Measurements from ENCODE around the gene SLC24A5. TPM values are rescaled to one million over a fixed set of nuclear protein-coding genes. Genes with fewer than 3 reads are reported as not detected.

SLC24A5 gene
- total RNA-seq, 2 experiments from 2014 or later = not detected

DNA sequence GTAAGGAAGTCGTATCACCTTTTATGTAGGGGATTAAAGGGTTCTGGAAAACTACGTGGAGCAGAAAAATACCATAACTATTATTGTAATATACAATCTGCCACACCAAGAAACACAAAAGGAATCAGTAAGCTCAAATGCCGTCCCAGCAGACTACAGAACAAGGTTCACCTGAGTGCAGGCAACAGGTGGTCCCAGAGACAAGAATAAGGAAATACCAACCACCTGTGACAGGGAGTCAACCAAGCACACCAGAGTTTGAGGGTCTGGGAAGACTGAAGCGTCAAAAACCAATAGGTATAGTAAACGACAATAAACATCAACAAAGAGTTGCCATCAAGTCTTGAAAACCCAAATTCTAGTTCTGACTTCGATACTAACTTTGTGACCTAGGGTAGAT, 12.1 kb downstream of the SLC24A5 start:
- CTCF ChIA-PET = no interaction called here
- no peak overlapping the region for H3K4me3 Mint-ChIP-seq
- no peak overlapping the region for H3K27ac Mint-ChIP-seq
- no peaks in the 10 kb centered on the region for H3K9me3 Mint-ChIP-seq (ENCODE audit: low read depth)
- no peaks in the 10 kb centered on the region for H3K4me1 Mint-ChIP-seq
- DNase-seq (no peak), ATAC-seq (no peak)
- H3K27me3 Mint-ChIP-seq = peaks cover 9% of the 10 kb centered on the region
- no peaks in the 10 kb centered on the region for H3K36me3 Mint-ChIP-seq

DNA sequence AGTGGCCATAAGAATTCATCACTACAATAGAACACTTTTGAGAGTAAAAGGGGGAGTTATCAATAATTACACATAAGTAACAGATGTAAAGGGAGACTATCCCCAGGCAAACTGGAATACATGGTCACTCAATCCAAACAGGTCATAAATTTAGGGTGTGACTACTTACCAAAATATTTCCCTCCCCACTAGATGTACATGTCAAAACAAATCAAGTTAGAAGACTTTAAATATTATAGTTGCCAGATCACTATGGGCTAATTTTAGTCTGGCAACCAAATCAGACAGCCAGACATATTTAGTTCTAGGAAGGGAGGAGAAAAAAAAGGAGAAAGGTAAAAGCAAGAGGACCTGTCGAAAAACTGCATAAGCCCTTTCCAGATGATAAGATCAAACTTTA, 23.1 kb downstream of the SLC24A5 start:
- DNase-seq (no peak), ATAC-seq (no peak)
- H3K4me1 Mint-ChIP-seq = peaks cover 11% of the 10 kb centered on the region
- H3K27ac Mint-ChIP-seq = no peak overlapping the region
- H3K9me3 Mint-ChIP-seq (ENCODE audit: low read depth) = no peaks in the 10 kb centered on the region
- CTCF ChIA-PET = no interaction called here
- H3K4me3 Mint-ChIP-seq = no peak overlapping the region
- H3K27me3 Mint-ChIP-seq = no peaks in the 10 kb centered on the region
- peaks cover 8% of the 10 kb centered on the region for H3K36me3 Mint-ChIP-seq

DNA sequence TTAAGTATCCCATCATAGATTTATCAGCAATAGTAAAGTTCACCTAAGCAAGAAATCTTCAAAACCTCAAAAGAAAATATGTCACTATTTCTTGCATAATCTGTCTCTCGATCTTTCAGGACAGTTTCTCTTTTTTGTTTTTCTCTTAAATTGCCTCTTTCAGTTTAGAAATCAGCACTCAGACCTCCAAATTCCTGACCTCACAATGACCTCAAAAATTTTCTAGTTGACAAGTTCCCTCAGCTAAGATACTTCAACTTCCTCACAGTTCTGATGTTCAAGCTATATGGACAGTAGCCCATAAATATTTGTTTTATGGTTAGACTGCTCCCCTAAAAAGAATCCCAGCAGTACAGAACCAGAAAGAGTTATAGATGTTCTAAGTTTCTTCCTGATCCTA, 24.1 kb downstream of the SLC24A5 start:
- Mint-ChIP-seq H3K36me3 (peaks cover 10% of the 10 kb centered on the region), H3K4me3 (no peak overlapping the region), H3K9me3 (ENCODE audit: low read depth) (no peaks in the 10 kb centered on the region), H3K27me3 (no peaks in the 10 kb centered on the region), H3K27ac (no peak overlapping the region), H3K4me1 (peaks cover 11% of the 10 kb centered on the region)
- CTCF ChIA-PET = no interaction called here
- no peak for DNase-seq
- ATAC-seq = no peak

DNA sequence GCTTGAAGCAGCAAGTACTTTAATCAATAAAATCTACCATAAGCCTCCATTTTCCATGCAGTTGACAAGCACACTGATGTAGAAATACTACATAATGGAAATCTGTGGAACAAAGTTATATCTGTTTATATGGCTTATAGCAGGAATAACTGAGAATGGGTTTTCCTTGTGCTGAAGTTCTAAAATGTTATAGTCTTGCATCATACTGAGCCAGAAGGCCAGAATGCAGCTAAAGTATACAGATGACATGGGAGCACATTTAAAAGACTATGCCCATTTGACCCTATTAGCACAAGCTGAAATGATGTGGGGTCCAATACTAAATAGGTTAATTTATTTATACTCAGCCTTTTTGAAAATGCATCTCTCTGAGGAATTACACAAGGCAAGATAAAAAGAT, 25.1 kb downstream of the SLC24A5 start:
- DNase-seq (no peak), ATAC-seq (no peak)
- CTCF ChIA-PET = no interaction called here
- Mint-ChIP-seq H3K4me3 (no peak overlapping the region), H3K4me1 (peaks cover 11% of the 10 kb centered on the region), H3K36me3 (peaks cover 10% of the 10 kb centered on the region), H3K27me3 (no peaks in the 10 kb centered on the region), H3K27ac (no peak overlapping the region), H3K9me3 (ENCODE audit: low read depth) (no peaks in the 10 kb centered on the region)

GRCh38 chr15:48147358-48147757, 26.6 kb downstream of the SLC24A5 start:
- Mint-ChIP-seq H3K4me1 (peaks cover 11% of the 10 kb centered on the region), H3K27me3 (no peaks in the 10 kb centered on the region), H3K9me3 (ENCODE audit: low read depth) (no peaks in the 10 kb centered on the region), H3K4me3 (no peak overlapping the region), H3K36me3 (peaks cover 10% of the 10 kb centered on the region), H3K27ac (no peak overlapping the region)
- DNase-seq = no peak
- no peak for ATAC-seq
- CTCF ChIA-PET = no interaction called here

- Mint-ChIP-seq H3K4me3 (no peak overlapping the region), H3K4me1 (peaks cover 7% of the 10 kb centered on the region), H3K27ac (no peak overlapping the region), H3K36me3 (peaks cover 10% of the 10 kb centered on the region), H3K9me3 (ENCODE audit: low read depth) (no peaks in the 10 kb centered on the region), H3K27me3 (no peaks in the 10 kb centered on the region)
- DNase-seq (no peak), ATAC-seq (no peak)
- CTCF ChIA-PET = interaction anchor here (1.3 kb wide), 1 partner anchor 12 kb away, joined by 4 read pairs; no protein-coding TSS in a partner anchor
Measured at GRCh38 chr15:48149858-48150257, 29.1 kb downstream of the SLC24A5 start.

GRCh38 chr15:48153526-48153925, 32.7 kb downstream of the SLC24A5 start:
- CTCF ChIA-PET = no interaction called here
- H3K27ac Mint-ChIP-seq = no peak overlapping the region
- H3K27me3 Mint-ChIP-seq = no peaks in the 10 kb centered on the region
- H3K4me3 Mint-ChIP-seq = no peak overlapping the region
- ATAC-seq (no peak), DNase-seq (no peak)
- no peaks in the 10 kb centered on the region for H3K4me1 Mint-ChIP-seq
- no peaks in the 10 kb centered on the region for H3K9me3 Mint-ChIP-seq (ENCODE audit: low read depth)
- H3K36me3 Mint-ChIP-seq = peaks cover 10% of the 10 kb centered on the region

- Mint-ChIP-seq H3K36me3 (peaks cover 16% of the 10 kb centered on the region), H3K4me1 (no peaks in the 10 kb centered on the region), H3K4me3 (no peak overlapping the region), H3K27me3 (no peaks in the 10 kb centered on the region), H3K27ac (no peak overlapping the region), H3K9me3 (ENCODE audit: low read depth) (peaks cover 3% of the 10 kb centered on the region)
- no peak for ATAC-seq
- DNase-seq = no peak
- CTCF ChIA-PET = no interaction called here
Measured at GRCh38 chr15:48168616-48169015, 47.8 kb downstream of the SLC24A5 start.

GRCh38 chr15:48170981-48171380, 50.2 kb downstream of the SLC24A5 start:
- Mint-ChIP-seq H3K4me1 (peaks cover 2% of the 10 kb centered on the region), H3K9me3 (ENCODE audit: low read depth) (peaks cover 3% of the 10 kb centered on the region), H3K27ac (no peak overlapping the region), H3K36me3 (peaks cover 26% of the 10 kb centered on the region), H3K27me3 (no peaks in the 10 kb centered on the region), H3K4me3 (no peak overlapping the region)
- CTCF ChIA-PET = no interaction called here
- DNase-seq = no peak
- ATAC-seq = no peak

GRCh38 chr15:48175126-48175525, 54.3 kb downstream of the SLC24A5 start:
- Mint-ChIP-seq H3K9me3 (ENCODE audit: low read depth) (peaks cover 3% of the 10 kb centered on the region), H3K4me3 (no peak overlapping the region), H3K27ac (no peak overlapping the region), H3K27me3 (peaks cover 24% of the 10 kb centered on the region), H3K4me1 (peaks cover 15% of the 10 kb centered on the region), H3K36me3 (peaks cover 15% of the 10 kb centered on the region)
- ATAC-seq = no peak
- CTCF ChIA-PET = no interaction called here
- no peak for DNase-seq

- Mint-ChIP-seq H3K27me3 (peaks cover 24% of the 10 kb centered on the region), H3K4me3 (no peak overlapping the region), H3K9me3 (ENCODE audit: low read depth) (peaks cover 3% of the 10 kb centered on the region), H3K36me3 (peaks cover 15% of the 10 kb centered on the region), H3K27ac (no peak overlapping the region), H3K4me1 (peaks cover 15% of the 10 kb centered on the region)
- CTCF ChIA-PET = no interaction called here
- DNase-seq (no peak), ATAC-seq (no peak)
Measured at GRCh38 chr15:48176112-48176511, 55.3 kb downstream of the SLC24A5 start.

- no peak for ATAC-seq
- Mint-ChIP-seq H3K9me3 (ENCODE audit: low read depth) (peaks cover 3% of the 10 kb centered on the region), H3K27ac (no peak overlapping the region), H3K36me3 (peaks cover 13% of the 10 kb centered on the region), H3K4me1 (peaks cover 15% of the 10 kb centered on the region), H3K4me3 (peak overlapping the region; percentile 80), H3K27me3 (peaks cover 28% of the 10 kb centered on the region)
- no peak for DNase-seq
- CTCF ChIA-PET = no interaction called here
Measured at GRCh38 chr15:48176957-48177356, 56.2 kb downstream of the SLC24A5 start.

DNA sequence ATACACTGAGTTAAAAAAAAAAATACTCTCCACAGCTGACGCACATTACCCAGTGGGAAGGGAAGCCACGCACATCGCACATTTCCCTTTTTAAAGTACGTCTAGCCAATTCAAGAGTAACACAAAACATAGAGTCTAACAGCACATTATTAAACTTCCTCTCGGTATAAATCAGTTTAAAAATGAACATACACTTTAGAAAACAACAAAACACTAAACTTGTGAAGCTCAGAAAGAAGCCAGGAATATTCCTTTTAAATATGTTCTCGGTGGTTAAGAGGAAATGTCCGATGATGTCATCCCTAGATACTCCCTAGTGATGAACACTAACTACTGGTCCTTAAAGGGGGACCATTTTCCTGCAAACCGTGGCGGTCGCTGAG, 56.6 kb downstream of the SLC24A5 start:
- no peak for DNase-seq
- ATAC-seq = peak; percentile 58
- Mint-ChIP-seq H3K9me3 (ENCODE audit: low read depth) (peaks cover 3% of the 10 kb centered on the region), H3K4me3 (peak overlapping the region; percentile 80), H3K27ac (peak overlapping the region; percentile 89), H3K27me3 (peaks cover 32% of the 10 kb centered on the region), H3K4me1 (peaks cover 15% of the 10 kb centered on the region), H3K36me3 (peaks cover 13% of the 10 kb centered on the region)
- CTCF ChIA-PET = no interaction called here

GRCh38 chr15:48177766-48178647, 57.2 kb downstream of the SLC24A5 start, which contains the start of gene MYEF2:
Gene MYEF2 (minus strand): TSS chr15:48178295. CDS start chr15:48178237, 58 bp downstream.
- H3K4me1 Mint-ChIP-seq = peaks cover 15% of the 10 kb centered on the region
- peak within 1 kb of the TSS; percentile 89 for H3K27ac Mint-ChIP-seq
- H3K27me3 Mint-ChIP-seq = peaks cover 34% of the 10 kb centered on the region
- H3K9me3 Mint-ChIP-seq (ENCODE audit: low read depth) = peaks cover 3% of the 10 kb centered on the region
- peaks cover 11% of the 10 kb centered on the region for H3K36me3 Mint-ChIP-seq
- ATAC-seq (peak; percentile 90), DNase-seq (peak; percentile 85)
- peak within 1 kb of the TSS; percentile 80 for H3K4me3 Mint-ChIP-seq
- CTCF ChIA-PET = interaction anchor here (0.6 kb wide), 1 partner anchor 22 kb away, joined by 3 read pairs; no protein-coding TSS in a partner anchor
